IPS DF 6.9 (cell line): ENCODE measurements around the gene FBXO5.
"Not testable (repeated sequence)": the region's sequence is repeated elsewhere in the genome, so short reads cannot be mapped to it uniquely, and the experiment has no call there.

Experiments used
- DNase-seq: peaks from one replicate; pipeline ENCODE4 v3.0.0-alpha.2; 2013; ENCODE audit warnings: low read depth, low spot score
- H3K27ac ChIP-seq: one replicate; pipeline ENCODE4 v1.5.1; 2013; ENCODE audit warnings: low read length, control low read depth
- H3K27me3 ChIP-seq: 2 replicates; pipeline ENCODE4 v1.6.1; 2013; ENCODE audit warnings: mild to moderate bottlenecking, low read length; ENCODE audit not compliant: control insufficient read depth, insufficient read depth
- H3K36me3 ChIP-seq: 2 replicates; pipeline ENCODE4 v1.6.1; 2013; ENCODE audit warnings: low read length; ENCODE audit not compliant: control insufficient read depth, insufficient read depth
- H3K4me1 ChIP-seq: 2 replicates; pipeline ENCODE4 v1.6.1; 2013; ENCODE audit warnings: low read length; ENCODE audit not compliant: control insufficient read depth, insufficient read depth
- H3K4me3 ChIP-seq: 2 replicates; pipeline ENCODE4 v1.5.1; 2013; ENCODE audit warnings: mild to moderate bottlenecking, low read length
- H3K9me3 ChIP-seq: 2 replicates; pipeline ENCODE4 v1.6.1; 2013; ENCODE audit warnings: low read length, inconsistent platforms; ENCODE audit not compliant: control insufficient read depth, insufficient read depth
- WGBS: extraction: QIAGEN DNeasy Blood & Tissue Kit; methylation state at CpG from one replicate; pipeline ENCODE4 v1.1.7; 2013; ENCODE audit warnings: mixed read lengths, missing lambda C conversion rate; ENCODE audit not compliant: insufficient read length, insufficient coverage; 5-methylcytosine and 5-hydroxymethylcytosine counted together

FBXO5 gene

DNA sequence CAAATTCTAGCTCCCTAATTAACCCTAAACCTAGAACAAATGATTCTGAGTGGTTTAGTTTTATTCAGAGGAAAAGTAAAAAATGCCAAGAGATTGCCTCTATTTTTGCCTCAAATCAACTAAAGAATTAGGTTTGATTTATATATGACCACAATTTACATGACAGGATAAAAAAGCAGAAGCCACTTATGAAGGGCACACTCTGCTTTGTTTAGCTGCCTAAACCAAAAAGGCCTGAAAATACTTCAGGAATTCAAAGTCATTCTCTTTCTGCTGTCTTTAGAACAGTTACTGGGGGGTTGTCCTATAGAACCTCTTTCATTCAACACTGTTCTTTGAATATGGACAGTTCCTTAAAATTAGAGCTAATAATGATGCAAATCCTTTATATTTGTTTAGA lies 5.3 kb downstream of the FBXO5 start:
- H3K4me3 ChIP-seq, result no peak overlapping the region
- H3K9me3 ChIP-seq, result no peaks in the 10 kb centered on the region
- peaks cover 7% of the 10 kb centered on the region; the same call in 1 of the 2 replicates for H3K36me3 ChIP-seq
- H3K27me3 ChIP-seq, result no peaks in the 10 kb centered on the region
- no peaks in the 10 kb centered on the region for H3K4me1 ChIP-seq
- no peak overlapping the region for H3K27ac ChIP-seq
- no peak for DNase-seq

DNA sequence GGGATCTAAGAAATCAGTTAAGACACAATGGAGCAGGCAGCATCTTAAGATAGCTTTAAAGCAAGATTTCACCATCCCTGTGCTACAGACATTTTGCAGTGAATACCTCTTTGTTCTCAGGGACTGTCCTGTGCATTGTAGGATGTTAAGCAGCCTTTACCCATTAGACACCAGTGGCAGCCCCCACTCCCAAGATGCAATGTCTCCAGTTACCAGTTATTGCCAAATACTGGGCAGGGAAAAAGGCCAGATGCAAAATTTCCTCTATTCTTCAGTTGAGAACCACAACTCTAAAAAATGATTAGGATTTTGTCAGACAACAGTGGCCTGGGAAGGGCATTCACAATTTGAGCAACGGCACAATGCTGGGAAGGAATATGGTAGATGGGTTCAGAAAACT lies 6.1 kb downstream of the FBXO5 start:
- no peak for DNase-seq
- Histone ChIP-seq H3K36me3 (peaks cover 7% of the 10 kb centered on the region; the same call in 1 of the 2 replicates), H3K4me3 (no peak overlapping the region), H3K9me3 (no peaks in the 10 kb centered on the region), H3K4me1 (no peaks in the 10 kb centered on the region), H3K27me3 (no peaks in the 10 kb centered on the region), H3K27ac (no peak overlapping the region)
- WGBS, result no CpG with 5 or more reads among the region's 1 CpG

DNA sequence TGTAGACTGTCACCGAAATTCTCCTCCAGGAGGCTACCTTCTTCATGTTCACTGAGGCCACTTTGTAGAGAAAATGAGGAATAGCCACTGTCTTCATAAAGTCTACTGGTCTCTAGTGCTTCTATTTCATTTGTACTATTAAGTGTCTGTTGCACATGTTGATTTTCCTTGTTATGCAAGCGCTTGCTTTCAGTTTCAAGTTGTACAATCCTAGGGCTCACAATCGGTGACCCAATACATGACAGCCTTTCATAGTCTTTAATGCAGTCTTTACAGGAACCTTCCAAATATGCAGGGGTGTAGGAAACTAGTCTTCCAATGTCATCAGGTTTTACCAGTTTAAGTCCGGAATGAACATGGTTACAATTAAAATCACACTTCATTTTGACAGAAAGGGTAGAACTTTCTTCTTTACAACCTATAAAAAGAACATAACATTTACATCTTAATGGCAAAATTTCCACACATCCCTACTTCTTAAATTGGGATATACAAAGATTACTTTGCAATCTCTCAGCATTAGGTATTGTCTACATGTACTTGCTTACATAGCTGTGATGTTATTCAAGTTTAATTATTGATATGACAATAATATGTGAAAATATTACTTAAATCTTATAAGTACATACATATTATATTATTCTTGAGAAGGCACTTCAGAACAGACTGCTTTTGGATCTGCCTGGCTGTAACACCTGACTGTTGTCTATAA lies 7.5 kb downstream of the FBXO5 start:
- Histone ChIP-seq H3K4me1 (no peaks in the 10 kb centered on the region), H3K4me3 (no peak overlapping the region), H3K36me3 (peaks cover 7% of the 10 kb centered on the region; the same call in 1 of the 2 replicates), H3K9me3 (no peaks in the 10 kb centered on the region), H3K27ac (no peak overlapping the region), H3K27me3 (no peaks in the 10 kb centered on the region)
- no peak for DNase-seq
- WGBS, result no CpG with 5 or more reads among the region's 4 CpGs

DNA sequence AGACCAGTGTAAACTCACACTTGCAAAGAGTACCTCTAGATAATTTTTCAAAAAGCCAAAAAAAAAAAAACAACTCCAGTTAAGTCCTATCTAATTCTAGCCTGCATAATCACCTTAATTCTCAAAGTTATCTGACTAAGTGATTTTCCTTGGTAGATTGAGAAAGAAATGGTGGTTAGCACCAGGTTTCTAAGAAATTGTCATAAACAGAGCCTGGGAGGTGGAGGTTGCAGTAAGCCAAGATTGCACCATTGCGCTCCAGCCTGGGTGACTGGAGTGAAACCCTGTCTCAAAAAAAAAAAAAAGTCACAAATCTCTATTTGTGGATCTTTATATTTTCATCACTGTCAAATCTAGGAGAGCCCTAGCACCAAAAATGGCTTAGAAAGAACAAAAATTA lies 8.9 kb downstream of the FBXO5 start:
- no CpG with 5 or more reads among the region's 1 CpG for WGBS

DNA sequence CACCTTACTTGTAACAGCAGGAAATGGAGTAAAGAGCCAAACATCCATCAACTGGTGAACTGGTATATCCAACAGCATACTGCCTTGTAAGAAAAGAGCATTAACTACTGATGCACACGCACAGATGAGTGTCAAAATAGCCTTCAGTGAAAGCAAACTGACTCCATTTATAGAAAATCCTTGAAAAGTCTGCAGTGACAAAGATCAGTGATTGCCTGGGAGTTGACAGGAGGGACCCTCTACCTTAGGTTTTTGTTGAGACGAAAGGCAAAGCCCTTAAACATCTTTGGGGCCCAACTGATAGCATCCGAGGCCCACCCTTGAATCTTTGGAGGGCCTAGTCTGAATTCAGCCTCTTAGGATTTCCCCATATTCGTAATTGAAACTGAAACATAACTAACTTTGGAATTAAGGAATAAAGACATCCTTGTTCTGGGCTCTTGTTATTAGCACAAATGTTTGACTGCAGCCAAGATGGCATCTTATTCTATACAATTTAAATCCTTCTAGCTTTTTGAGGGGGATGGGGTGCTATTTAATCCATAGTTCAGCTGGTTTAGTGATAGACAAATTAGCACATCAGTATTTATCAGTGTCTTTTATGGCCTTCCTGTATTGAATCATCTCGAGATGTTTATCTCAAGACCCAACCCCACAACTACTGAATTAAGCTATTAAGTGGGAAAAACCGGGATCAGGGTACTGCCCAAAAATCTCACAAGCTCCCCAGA lies 13.0 kb downstream of the FBXO5 start:
- Histone ChIP-seq H3K4me1 (no peaks in the 10 kb centered on the region), H3K27ac (no peak overlapping the region), H3K27me3 (no peaks in the 10 kb centered on the region), H3K9me3 (no peaks in the 10 kb centered on the region), H3K4me3 (no peak overlapping the region), H3K36me3 (peaks cover 4% of the 10 kb centered on the region; the same call in 1 of the 2 replicates)
- no peak for DNase-seq
- WGBS, result no CpG with 5 or more reads among the region's 6 CpGs

More for the DNA sequence above, 8.9 kb downstream of the FBXO5 start:
- no peaks in the 10 kb centered on the region for H3K27me3 ChIP-seq
- no peak for DNase-seq
- peaks cover 7% of the 10 kb centered on the region; the same call in 1 of the 2 replicates for H3K36me3 ChIP-seq
- H3K27ac ChIP-seq, result no peak overlapping the region
- no peaks in the 10 kb centered on the region for H3K9me3 ChIP-seq
- H3K4me1 ChIP-seq, result no peaks in the 10 kb centered on the region
- H3K4me3 ChIP-seq, result no peak overlapping the region

DNA sequence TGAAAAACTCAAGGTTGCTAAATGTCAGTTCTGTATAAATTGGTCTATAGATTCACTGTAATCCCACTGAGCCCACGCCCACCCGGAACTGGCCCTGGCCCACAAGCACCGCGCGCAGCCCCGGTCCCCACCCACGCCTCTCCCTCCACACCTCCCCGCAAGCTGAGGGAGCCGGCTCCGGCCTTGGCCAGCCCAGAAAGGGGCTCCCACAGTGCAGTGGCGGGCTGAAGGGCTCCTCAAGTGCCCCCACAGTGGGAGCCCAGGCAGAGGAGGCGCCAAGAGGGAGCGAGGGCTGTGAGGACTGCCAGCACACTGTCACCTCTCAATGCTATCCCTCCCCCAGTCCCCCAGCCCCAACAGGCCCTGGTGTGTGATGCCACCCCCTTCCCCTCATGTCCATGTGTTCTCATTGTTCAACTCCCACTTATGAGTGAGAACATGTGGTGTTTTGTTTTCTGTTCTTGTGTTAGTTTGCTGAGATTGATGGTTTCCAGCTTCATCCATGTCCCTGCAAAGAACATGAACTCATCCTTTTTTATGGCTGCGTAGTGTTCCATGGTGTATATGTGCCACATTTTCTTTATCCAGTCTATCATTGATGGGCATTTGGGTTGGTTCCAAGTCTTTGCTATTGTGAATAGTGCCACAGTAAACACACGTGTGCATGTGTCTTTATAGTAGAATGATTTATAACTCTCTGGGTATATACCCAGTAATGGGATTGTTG lies 16.5 kb downstream of the FBXO5 start:
- not testable (repeated sequence) for H3K27me3 ChIP-seq, H3K4me1 ChIP-seq, DNase-seq, H3K36me3 ChIP-seq, H3K9me3 ChIP-seq, H3K4me3 ChIP-seq, H3K27ac ChIP-seq
- no CpG with 5 or more reads among the region's 15 CpGs for WGBS

DNA sequence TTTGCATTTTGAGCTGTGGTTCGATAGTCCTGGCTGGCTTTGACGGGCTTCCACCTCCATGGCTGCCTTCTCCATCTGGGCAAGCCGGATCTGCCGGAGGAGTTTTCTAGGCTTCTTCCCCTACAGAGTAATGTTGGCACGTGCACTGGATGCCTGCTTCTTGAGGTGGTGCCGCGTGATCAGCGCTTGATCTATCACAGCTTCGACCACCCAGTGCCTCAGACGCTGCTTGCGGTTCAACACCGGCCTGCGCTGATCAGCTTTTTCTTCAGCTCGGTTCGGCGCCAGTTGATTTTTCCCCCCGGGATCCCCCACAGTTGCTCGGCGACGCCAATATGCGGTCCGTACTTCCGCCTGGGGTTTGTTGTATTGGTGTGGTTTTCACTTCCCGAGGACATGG lies 23.5 kb downstream of the FBXO5 start:
- Histone ChIP-seq H3K4me3 (no peak overlapping the region), H3K4me1 (no peaks in the 10 kb centered on the region), H3K36me3 (no peaks in the 10 kb centered on the region), H3K9me3 (no peaks in the 10 kb centered on the region), H3K27ac (no peak overlapping the region), H3K27me3 (no peaks in the 10 kb centered on the region)
- no peak for DNase-seq
- WGBS, result no CpG with 5 or more reads among the region's 24 CpGs

DNA sequence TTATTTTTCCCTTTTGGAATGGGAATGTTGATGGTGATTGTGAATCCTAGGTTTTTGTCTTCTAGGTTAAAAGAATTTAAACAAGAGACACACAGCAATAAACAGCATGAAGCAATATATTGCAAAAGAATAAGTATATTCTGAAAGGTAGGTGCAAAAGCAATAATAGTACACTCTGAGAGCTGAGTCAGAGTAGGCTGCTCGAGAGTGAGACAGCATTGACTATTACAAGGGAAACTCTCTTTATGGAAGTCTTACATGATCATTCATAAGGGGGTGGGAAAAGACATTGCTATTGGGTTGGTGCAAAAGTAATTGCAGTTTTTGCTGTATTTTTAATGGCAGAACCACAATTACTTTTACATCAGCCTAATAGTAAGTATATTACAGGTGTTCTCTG lies 25.0 kb downstream of the FBXO5 start:
- Histone ChIP-seq H3K9me3 (no peaks in the 10 kb centered on the region), H3K4me3 (no peak overlapping the region), H3K27me3 (no peaks in the 10 kb centered on the region), H3K27ac (no peak overlapping the region), H3K4me1 (no peaks in the 10 kb centered on the region), H3K36me3 (no peaks in the 10 kb centered on the region)
- no peak for DNase-seq
- WGBS, result no CpG with 5 or more reads among the region's 1 CpG

DNA sequence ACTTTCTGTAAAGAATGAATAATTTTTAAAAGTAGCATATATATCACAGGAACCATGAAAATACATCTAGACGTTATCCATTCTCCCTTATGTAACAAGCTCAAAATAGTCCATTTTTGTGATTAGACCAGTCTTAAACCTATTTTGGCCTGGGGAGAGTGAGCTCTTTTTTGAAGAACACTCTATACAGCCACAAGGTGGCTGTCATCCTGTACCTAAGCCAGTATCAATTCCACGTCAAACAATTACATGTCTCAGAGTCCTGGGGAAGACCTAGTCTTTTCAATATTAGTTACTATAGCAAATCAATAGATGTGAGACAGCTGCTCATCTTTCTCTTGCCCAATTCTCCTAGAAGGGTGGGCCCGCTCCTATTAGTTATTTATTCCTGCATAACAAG lies 28.4 kb downstream of the FBXO5 start:
- WGBS, result no CpG with 5 or more reads among the region's 3 CpGs
- Histone ChIP-seq H3K4me1 (no peaks in the 10 kb centered on the region), H3K4me3 (no peak overlapping the region), H3K36me3 (no peaks in the 10 kb centered on the region), H3K27me3 (no peaks in the 10 kb centered on the region), H3K27ac (no peak overlapping the region), H3K9me3 (no peaks in the 10 kb centered on the region)
- DNase-seq, result no peak

DNA sequence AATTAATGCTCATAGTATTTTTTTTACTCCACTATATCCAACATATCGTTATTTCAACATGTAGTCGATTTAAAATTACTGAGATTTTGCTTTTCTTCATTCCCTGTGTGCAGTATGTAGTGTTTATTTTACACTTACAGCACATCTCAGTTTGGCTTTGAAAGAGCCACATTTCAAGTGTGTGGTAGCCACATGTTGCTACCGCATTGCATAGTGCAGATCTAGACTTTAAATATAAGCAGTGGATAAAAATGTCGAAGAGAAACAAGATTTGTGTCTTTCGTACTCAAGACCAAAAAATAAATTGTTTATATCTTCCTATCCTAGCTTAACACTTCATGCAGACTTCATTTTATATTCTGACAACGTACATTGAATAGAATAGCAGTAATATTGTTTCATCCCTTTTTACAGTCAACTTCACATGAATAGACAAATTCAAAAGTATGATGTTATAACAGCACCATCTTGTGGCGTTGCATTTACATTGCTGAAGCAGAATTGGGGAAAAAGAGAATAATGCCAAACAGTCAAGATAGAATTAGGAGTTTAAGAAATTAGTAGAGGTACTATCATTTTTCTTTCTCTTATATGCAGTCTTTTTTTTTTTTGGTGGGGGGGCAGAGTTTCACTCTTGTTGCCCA lies 29.9 kb downstream of the FBXO5 start:
- WGBS, result 100% methylated on average over 2 of the region's 7 CpGs
- H3K4me1 ChIP-seq, result no peaks in the 10 kb centered on the region
- no peak overlapping the region for H3K4me3 ChIP-seq
- no peaks in the 10 kb centered on the region for H3K27me3 ChIP-seq
- H3K9me3 ChIP-seq, result no peaks in the 10 kb centered on the region
- H3K27ac ChIP-seq, result no peak overlapping the region
- no peak for DNase-seq
- no peaks in the 10 kb centered on the region for H3K36me3 ChIP-seq
